ENCODE measurements around the gene SSU72. TPM values are rescaled to one million over a fixed set of nuclear protein-coding genes. Genes with fewer than 3 reads are reported as not detected.

Gene SSU72
- total and polyA plus RNA-seq, 2 donors (not counting 3 experiments of a cell fraction or from before 2014, with no cell fraction given) = 85.9 to 129 TPM

DNA sequence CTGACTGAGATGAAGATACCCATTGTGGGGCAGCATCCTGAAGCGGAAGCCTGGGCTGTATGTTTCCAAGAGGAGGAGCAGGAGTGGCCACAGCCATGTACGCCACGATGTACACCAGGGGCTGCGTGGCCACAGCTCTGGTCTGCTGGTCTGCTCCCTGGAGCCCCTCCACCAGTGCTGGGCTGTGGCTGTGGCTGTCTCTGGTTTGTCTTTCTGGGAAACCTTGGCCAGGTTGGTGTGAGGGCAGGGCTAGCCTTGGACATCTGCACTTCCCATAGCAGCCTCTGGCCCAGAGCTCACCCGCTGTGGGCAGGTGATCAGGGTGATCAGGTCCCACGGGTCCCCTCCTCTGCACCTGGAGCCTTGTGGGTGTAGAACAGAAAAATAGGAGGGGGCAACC lies 43.3 kb upstream of the SSU72 start:
- no peak overlapping the region for H3K9ac ChIP-seq (replicated peaks; ENCODE audit: extremely low read depth, insufficient read depth, low read length)
- dilution Hi-C loops (cut with MboI; ENCODE audit: extremely low pct_ligation_motif_present, low sequenced_read_pairs) (no loop called here), intact Hi-C loops (cut with micrococcal nuclease) (loop anchor here (5.0 kb wide), 1 partner anchor 106 kb away; the partner anchor contains the start of gene ATAD3A)
- H3K9me3 ChIP-seq (replicated peaks; ENCODE audit: control insufficient read depth, insufficient read depth, low read length) = no peaks in the 10 kb centered on the region
- H2AFZ ChIP-seq (ENCODE audit: low read depth, low read length) = no peak overlapping the region
- no peak overlapping the region for H3K27ac ChIP-seq (ENCODE audit: insufficient read depth, low read depth, low read length)
- FAIRE-seq (no peak), DNase-seq (ENCODE audit: low read depth, low spot score) (no peak)
- CTCF ChIA-PET = no interaction called here
- H3K4me3 ChIP-seq (replicated peaks in 1 of 3; ENCODE audit: insufficient read depth in 1 of 3, low read depth in 1 of 3, low read length in 3 of 3) = no peak overlapping the region
- POLR2A ChIA-PET = no interaction called here
- TF ChIP-seq POLR2AphosphoS5 (IDR thresholded peaks at IDR 0.05; ENCODE audit: insufficient read depth, low read depth, low read length) = no peak
- TF ChIP-seq EZH2 (IDR thresholded peaks at IDR 0.05; ENCODE audit: borderline replicate concordance, low read depth, low read length, severe bottlenecking) = no peak
- TF ChIP-seq POLR2A (IDR thresholded peaks at IDR 0.05; ENCODE audit: low read depth, low read length) = no peak
- TF ChIP-seq, protein P1, sequence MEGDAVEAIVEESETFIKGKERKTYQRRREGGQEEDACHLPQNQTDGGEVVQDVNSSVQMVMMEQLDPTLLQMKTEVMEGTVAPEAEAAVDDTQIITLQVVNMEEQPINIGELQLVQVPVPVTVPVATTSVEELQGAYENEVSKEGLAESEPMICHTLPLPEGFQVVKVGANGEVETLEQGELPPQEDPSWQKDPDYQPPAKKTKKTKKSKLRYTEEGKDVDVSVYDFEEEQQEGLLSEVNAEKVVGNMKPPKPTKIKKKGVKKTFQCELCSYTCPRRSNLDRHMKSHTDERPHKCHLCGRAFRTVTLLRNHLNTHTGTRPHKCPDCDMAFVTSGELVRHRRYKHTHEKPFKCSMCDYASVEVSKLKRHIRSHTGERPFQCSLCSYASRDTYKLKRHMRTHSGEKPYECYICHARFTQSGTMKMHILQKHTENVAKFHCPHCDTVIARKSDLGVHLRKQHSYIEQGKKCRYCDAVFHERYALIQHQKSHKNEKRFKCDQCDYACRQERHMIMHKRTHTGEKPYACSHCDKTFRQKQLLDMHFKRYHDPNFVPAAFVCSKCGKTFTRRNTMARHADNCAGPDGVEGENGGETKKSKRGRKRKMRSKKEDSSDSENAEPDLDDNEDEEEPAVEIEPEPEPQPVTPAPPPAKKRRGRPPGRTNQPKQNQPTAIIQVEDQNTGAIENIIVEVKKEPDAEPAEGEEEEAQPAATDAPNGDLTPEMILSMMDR (IDR thresholded peaks at IDR 0.05; ENCODE audit: extremely low read depth in 1 of 2, insufficient read depth in 1 of 2, low read depth in 1 of 2, low read length in 2 of 2) = no peak
- TF ChIP-seq MYC (IDR thresholded peaks at IDR 0.05; ENCODE audit: low read depth, low read length) = no peak
- TF ChIP-seq GATA2 (IDR thresholded peaks at IDR 0.05; ENCODE audit: insufficient read depth, insufficient read length, low read depth, low read length) = no peak
- TF ChIP-seq MAX (IDR thresholded peaks at IDR 0.05; ENCODE audit: insufficient read depth, insufficient read length) = no peak
- H3K36me3 ChIP-seq (ENCODE audit: control insufficient read depth in 2 of 2, extremely low read depth in 1 of 2, insufficient read depth in 2 of 2, low read length in 2 of 2) = peaks cover 0 to 2% of the 10 kb centered on the region in 2 experiments
- no TSS peak for BruUV-seq (replicated peaks)
- H4K20me1 ChIP-seq (replicated peaks; ENCODE audit: control insufficient read depth, extremely low read depth, insufficient read depth, low read length) = no peaks in the 10 kb centered on the region
- H3K9me1 ChIP-seq (replicated peaks; ENCODE audit: control insufficient read depth, extremely low read depth, insufficient read depth, low read length) = no peaks in the 10 kb centered on the region
- H3K4me1 ChIP-seq (ENCODE audit: control insufficient read depth, extremely low read depth, insufficient read depth, low read length) = peaks cover 16% of the 10 kb centered on the region
- no peak overlapping the region for H3K4me2 ChIP-seq (ENCODE audit: insufficient read depth, low read length)
- peaks cover 3% of the 10 kb centered on the region for H3K79me2 ChIP-seq (ENCODE audit: control insufficient read depth, insufficient read depth, low read length)
- no peaks in the 10 kb centered on the region for H3K27me3 ChIP-seq (ENCODE audit: control insufficient read depth in 2 of 2, insufficient read depth in 2 of 2, low read length in 2 of 2)
